ENCODE measurements around the gene ASTN2. TPM values are rescaled to one million over a fixed set of nuclear protein-coding genes. Genes with fewer than 3 reads are reported as not detected.

The ASTN2 gene
- total RNA-seq, 1 donor from 2014 or later, result 12.2 TPM

GRCh38 chr9:116409129-116409528 is 1005.7 kb downstream of the ASTN2 start:
- DNase-seq (ENCODE audit: low read depth), result no peak
- Histone ChIP-seq H3K36me3 (ENCODE audit: control insufficient read depth, insufficient read depth, low read length) (no peaks in the 10 kb centered on the region), H3K27me3 (ENCODE audit: control insufficient read depth, insufficient read depth, low read length) (no peaks in the 10 kb centered on the region)

GRCh38 chr9:116406469-116406868 is 1008.4 kb downstream of the ASTN2 start:
- no peak for DNase-seq (ENCODE audit: low read depth)
- Histone ChIP-seq H3K27me3 (ENCODE audit: control insufficient read depth, insufficient read depth, low read length) (no peaks in the 10 kb centered on the region), H3K36me3 (ENCODE audit: control insufficient read depth, insufficient read depth, low read length) (no peaks in the 10 kb centered on the region), H3K4me3 (ENCODE audit: low read depth, low read length) (no peak overlapping the region)
- no peak for TF ChIP-seq CTCF (IDR thresholded peaks at IDR 0.05; ENCODE audit: insufficient read depth, low read length, poor library complexity, severe bottlenecking)

More at GRCh38 chr9:116409129-116409528, 1005.7 kb downstream of the ASTN2 start:
- no peak overlapping the region for H3K4me3 ChIP-seq (ENCODE audit: low read depth, low read length)
- TF ChIP-seq CTCF (IDR thresholded peaks at IDR 0.05; ENCODE audit: insufficient read depth, low read length, poor library complexity, severe bottlenecking), result no peak

- Histone ChIP-seq H3K36me3 (ENCODE audit: control insufficient read depth, insufficient read depth, low read length) (no peaks in the 10 kb centered on the region), H3K4me3 (ENCODE audit: low read depth, low read length) (no peak overlapping the region), H3K27me3 (ENCODE audit: control insufficient read depth, insufficient read depth, low read length) (no peaks in the 10 kb centered on the region)
- TF ChIP-seq CTCF (IDR thresholded peaks at IDR 0.05; ENCODE audit: insufficient read depth, low read length, poor library complexity, severe bottlenecking), result no peak
- DNase-seq (ENCODE audit: low read depth), result peak; percentile 80
These were observed 1009.5 kb downstream of the ASTN2 start for GRCh38 chr9:116405321-116405720.

- TF ChIP-seq CTCF (IDR thresholded peaks at IDR 0.05; ENCODE audit: insufficient read depth, low read length, poor library complexity, severe bottlenecking), result no peak
- no peaks in the 10 kb centered on the region for H3K27me3 ChIP-seq (ENCODE audit: control insufficient read depth, insufficient read depth, low read length)
- no peak overlapping the region for H3K4me3 ChIP-seq (ENCODE audit: low read depth, low read length)
- DNase-seq (ENCODE audit: low read depth), result no peak
- H3K36me3 ChIP-seq (ENCODE audit: control insufficient read depth, insufficient read depth, low read length), result no peaks in the 10 kb centered on the region
These were observed 1010.6 kb downstream of the ASTN2 start for GRCh38 chr9:116404228-116404627.

- no peak for TF ChIP-seq CTCF (IDR thresholded peaks at IDR 0.05; ENCODE audit: insufficient read depth, low read length, poor library complexity, severe bottlenecking)
- no peaks in the 10 kb centered on the region for H3K36me3 ChIP-seq (ENCODE audit: control insufficient read depth, insufficient read depth, low read length)
- no peak overlapping the region for H3K4me3 ChIP-seq (ENCODE audit: low read depth, low read length)
- no peak for DNase-seq (ENCODE audit: low read depth)
- H3K27me3 ChIP-seq (ENCODE audit: control insufficient read depth, insufficient read depth, low read length), result no peaks in the 10 kb centered on the region
These were observed 1011.7 kb downstream of the ASTN2 start for GRCh38 chr9:116403171-116403570.

- no peak for DNase-seq (ENCODE audit: low read depth)
- Histone ChIP-seq H3K27me3 (ENCODE audit: control insufficient read depth, insufficient read depth, low read length) (no peaks in the 10 kb centered on the region), H3K4me3 (ENCODE audit: low read depth, low read length) (no peak overlapping the region), H3K36me3 (ENCODE audit: control insufficient read depth, insufficient read depth, low read length) (no peaks in the 10 kb centered on the region)
- TF ChIP-seq CTCF (IDR thresholded peaks at IDR 0.05; ENCODE audit: insufficient read depth, low read length, poor library complexity, severe bottlenecking), result no peak
These were observed 1019.2 kb downstream of the ASTN2 start for GRCh38 chr9:116395699-116396037.
